ENCODE results near the gene SELENOM.

The SELENOM gene

DNA sequence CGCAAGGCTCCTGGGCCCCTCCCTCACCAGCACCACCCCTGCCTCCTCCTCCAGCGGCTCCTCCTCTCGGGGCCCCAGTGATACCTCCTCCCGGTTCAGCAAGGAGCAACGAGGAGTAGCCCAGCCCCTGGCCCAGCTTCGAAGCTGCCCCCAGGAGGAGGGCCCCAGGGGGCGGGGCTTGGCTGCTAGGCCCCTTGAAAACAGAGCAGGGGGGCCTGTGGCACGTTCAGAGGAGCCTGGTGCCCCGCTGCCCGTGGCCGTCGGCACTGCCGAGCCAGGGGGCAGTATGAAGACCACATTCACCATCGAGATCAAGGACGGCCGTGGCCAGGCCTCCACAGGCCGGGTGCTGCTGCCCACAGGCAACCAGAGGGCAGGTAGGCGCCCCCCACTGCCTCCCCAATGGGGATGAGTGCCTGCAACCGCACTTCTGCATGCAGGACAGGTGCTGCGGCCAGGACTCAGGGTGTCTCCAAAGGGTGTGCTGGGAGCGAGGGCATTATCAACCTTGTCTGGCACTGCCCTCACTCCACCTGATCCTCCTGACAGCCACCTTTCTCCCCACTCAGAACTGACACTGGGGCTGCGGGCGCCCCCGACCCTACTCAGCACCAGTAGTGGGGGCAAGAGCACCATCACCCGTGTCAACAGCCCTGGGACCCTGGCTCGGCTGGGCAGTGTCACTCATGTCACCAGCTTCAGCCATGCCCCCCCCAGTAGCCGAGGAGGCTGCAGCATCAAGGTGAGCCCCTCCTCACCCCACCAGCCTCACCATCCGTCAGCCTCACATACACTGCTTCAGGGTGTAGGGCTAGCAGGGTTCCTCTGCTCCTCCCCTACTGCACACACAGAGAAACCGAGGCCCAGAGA lies 16.0 kb downstream of the SELENOM start:
- no peak for DNase-seq (ENCODE audit: low read depth in 2 of 2)

GRCh38 chr22:31090217-31091085 lies 16.9 kb downstream of the SELENOM start:
- DNase-seq (ENCODE audit: low read depth in 2 of 2): no peak

DNA sequence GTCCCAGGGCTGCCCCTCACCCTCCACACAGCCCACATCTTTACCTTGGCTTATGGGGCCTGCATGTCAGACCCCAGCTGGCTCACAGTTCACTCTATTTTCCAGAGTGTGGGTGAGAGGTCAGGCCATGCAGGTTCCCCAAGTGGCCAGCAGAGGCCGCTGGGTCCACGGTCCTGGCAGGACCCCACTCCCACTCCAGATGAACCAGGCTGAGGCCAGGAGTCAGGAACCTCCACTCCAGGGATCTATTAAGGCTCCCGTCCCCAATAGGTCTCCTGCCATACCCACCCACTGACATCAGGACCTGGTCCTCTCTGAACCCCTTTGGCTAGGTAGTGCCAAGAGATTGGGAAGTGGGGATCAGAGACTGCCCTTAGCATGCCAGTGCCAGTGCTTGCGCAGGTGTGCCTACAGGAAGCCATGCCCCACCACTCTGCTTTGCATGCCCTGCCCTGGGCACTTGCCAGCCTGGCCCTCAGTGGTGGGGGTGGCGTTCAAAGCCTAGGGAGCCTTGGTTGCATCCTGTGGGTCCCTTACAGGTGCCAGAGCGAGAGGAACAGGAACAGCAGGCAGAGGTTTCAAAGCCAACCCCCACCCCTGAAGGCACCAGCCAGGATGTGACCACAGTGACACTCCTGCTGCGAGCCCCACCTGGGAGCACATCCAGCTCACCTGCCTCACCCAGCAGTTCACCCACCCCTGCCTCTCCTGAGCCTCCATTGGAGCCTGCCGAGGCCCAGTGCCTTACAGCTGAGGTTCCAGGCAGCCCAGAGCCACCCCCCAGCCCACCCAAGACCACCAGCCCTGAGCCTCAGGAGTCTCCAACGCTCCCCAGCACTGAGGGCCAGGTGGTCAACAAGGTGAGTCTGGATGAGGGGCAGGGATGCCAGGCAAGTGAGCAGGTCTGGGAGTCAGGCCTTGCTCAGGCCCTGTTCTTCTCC lies 17.9 kb downstream of the SELENOM start:
- DNase-seq (ENCODE audit: low read depth in 2 of 2): no peak

- no peak for DNase-seq (ENCODE audit: low read depth in 2 of 2)
Observed at GRCh38 chr22:31088233-31088986, 19.0 kb downstream of the SELENOM start.

DNA sequence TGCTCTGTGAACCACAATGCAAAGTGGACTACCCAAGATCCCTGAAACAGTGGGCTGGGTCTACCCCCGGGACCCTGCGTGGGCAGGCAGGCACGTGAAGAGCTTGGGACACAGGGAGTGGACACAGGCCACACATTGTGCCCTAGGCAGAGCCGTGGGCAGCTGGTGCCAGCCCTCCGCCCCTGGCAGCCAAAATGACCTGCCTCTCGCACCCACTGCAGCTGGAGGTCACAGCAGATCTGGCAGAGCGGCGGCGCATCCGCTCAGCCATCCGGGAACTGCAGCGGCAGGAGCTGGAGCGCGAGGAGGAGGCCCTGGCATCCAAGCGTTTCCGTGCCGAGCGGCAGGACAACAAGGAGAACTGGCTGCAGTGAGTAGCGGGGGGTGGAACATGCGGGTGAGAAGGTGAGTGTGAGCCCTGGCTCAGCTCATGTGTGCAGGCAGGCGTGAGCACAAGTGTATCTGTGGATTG lies 19.6 kb downstream of the SELENOM start:
- DNase-seq (ENCODE audit: low read depth in 2 of 2): no peak

DNA sequence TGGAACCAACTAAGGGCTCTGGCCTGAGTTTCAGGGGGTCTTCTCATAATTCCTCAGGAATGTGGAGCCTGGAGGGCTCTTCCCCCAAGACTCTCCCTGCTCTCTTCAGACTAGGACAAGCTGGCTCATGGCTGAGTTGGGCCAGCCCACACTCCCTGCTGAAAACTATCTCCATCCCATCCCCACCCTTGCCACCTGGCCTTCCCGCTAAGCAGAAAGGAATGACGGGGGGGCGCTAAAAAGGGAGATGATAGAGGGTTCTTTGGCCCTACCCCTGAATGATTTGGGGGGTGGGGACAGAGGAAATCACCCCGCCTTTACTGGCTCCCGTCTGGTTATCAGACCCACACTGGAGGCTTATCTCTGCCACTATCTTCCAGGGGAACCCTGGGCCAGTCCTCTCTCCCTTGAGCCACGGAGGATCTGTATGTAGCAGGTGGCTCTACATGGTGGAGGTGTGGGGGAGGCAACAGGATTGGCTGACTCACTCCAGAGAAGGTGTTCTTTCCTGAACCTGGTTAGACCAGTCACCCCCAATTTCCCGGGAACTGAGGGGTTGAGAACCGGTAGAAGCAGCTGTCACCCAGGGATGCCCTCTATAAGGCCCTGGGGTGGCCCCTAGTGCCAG lies 20.6 kb downstream of the SELENOM start:
- DNase-seq (ENCODE audit: low read depth in 2 of 2): no peak

- DNase-seq (ENCODE audit: low read depth in 2 of 2): no peak
Observed at GRCh38 chr22:31085928-31086327, 21.4 kb downstream of the SELENOM start.

- no peak for DNase-seq (ENCODE audit: low read depth in 2 of 2)
Observed at GRCh38 chr22:31085493-31085824, 21.9 kb downstream of the SELENOM start.

- peak; percentile 80 to 87 for DNase-seq (ENCODE audit: low read depth in 2 of 2)
Observed at GRCh38 chr22:31084811-31085492, 22.4 kb downstream of the SELENOM start.

DNA sequence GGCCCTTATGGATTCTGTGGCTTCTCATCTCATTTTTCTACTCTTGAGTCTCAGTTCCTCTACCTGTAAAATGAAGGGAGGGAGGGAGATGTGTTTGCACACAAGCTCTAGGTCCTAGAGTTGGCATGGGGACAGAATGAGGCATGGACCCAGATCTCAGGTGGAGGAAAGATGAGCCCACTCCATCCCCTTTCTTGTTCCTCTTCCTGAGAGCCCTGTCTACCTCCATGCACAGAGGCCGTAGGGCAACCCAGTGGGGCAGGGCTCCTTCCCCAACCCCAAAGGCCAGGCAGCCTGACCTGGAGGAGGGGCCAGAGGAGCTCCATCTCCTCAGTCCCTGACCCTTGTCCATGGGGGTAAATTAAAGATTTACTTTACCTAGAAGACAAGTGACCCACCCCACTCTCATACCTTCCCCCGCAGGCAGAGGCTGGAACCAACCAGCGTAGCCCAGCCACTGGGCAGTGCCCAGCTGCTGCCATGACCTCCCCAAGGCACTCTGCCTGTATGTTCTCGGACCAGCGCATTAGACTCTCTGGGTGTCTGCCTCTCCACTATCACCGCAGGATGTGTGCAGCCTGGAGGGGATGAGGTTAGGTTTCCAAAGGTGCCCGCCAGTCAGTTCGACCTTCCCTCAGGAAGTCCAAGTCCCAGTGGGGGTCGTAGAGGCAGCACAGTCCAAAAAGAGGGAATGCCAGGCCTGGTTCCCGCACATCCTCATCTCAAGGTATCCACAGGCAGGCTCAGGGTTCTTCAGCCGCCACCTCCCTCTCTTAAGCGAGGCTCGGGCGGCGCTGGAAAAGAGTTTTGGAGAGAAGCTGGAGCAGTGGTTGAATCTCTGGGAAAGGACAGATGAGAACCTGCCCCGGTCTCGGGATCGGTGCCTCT lies 23.2 kb downstream of the SELENOM start:
- DNase-seq (ENCODE audit: low read depth in 2 of 2): no peak

DNA sequence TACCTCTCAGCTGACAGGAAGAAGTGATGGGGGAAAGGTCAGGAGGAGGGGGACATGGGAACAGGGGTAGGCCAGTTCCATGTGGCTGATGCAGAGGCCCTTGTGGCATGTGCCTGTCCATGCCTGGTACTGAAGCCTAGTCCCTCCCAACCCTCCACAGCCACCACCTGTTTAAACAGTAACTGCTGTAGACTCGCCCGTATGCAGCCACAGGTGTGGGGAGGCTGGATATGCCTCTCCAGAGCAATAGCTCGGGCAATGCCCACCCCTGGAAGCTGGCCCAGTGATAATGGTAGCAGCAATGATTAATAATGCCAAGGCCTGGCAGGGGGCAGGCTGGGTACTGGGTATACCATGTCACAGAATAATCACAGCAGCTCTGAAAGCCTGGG lies 24.0 kb downstream of the SELENOM start:
- DNase-seq (ENCODE audit: low read depth in 2 of 2): no peak

DNA sequence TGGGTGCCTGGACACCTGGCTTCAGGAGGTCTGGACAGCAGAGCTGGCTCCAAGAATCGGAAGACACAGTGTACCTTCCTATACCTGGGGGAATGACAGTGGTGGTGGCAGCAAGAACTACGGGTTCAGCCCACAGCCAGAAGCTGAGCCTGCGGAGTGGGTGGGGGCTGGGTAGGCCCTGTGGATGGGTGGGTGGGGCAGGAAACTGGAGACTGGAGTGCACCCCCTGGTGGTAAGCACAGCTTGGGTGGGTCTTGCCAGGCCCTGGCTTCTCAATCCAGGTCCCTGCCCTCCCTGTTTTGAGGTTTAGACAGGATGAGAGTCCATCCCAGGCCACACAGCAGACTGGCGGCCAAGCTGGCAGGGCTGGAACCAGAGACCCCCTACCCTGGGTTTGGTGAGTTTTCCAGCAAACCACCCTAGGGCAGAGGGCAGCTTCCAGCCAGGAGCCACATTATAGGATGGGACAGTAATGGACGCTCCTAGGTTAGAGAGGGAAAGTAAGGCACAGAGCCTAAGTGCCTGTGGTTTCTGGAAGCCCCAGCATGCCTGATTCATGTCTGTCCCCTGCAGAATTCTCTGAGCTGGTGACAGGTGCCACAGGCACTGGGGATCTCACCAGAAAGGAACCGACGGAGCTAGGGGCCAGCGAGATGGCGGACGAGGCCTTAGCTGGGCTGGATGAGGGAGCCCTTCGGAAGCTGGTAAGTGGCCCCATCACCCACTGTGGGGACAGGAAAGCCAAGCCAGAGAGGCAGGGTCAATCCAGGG lies 24.6 kb downstream of the SELENOM start:
- DNase-seq (ENCODE audit: low read depth in 2 of 2): peak; percentile 50 to 65

DNA sequence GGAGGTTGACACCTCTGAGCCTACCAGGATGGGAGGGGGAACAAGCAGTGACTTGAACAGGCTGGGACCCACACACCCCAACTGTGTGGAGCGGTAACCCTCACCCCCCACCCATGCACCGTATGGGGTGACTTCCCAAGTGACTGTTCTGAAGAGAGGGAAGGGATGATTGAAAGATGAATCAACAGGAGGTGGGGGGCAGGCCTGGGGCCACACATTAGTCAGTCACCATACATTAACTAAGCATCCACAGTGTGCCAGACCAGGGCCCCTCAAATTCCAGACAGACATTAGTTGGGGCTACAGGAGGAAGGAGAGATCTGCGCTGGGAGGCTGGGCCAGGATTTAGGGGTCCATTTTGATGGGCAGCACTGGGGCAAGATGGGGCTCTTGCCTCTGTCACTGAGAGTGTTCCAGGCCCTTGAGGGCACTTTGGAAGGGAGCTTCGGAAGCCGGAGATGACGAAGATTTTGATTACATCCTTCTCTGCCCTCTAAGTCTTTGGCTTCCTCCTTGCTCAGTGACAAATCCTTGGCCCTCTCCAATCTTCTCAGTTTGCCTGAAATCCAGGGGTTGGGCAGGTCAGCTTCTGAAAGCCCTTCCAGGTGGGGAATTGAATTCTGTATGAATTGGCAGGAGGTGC lies 25.3 kb downstream of the SELENOM start:
- DNase-seq (ENCODE audit: low read depth in 2 of 2): no peak

DNA sequence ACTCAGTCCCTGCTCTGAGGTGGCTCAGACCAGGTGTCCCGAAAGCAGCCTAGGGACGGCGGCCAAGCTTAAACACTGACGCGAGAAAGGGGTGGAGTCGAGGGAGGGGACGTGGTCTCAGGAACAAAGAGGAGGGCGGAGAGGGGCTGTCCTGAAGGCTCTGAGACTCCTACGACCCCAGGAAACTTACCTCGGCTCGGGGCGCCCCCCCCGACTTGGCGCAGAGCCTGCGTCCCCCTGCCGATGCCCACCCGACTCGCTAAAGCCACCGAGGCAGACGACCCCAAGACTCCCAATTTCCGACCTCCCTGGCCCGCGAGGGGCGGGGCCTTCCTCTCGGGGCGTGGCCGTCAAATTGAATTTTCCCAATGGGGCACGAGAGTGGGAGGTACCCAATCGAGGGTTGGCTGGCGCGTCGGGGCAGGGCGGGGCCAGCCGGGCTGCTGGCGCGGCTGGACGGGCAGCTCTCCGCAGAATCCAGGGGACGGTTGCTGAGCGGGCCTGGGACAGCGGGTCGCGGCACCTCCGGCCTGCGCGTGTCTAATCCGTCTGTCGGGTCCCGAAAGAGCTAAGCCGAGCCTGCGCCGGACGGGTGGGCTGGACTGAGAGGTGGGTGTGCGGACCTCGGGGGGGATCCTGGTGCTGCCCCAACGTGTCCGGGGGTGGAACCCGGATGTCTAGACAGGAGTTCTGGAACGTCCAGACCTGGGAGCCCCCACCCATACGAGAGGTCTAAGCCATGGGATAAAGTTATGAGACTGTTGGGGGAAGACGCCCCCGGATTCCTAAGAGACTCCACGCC lies 26.3 kb downstream of the SELENOM start, which contains the start of gene SMTN:
SMTN (plus strand) TSS at position 471 of the 802 bp plus-strand sequence. CDS start 1,941 bp downstream, outside the sequence.
- peak; percentile 78 to 85 for DNase-seq (ENCODE audit: low read depth in 2 of 2)

DNA sequence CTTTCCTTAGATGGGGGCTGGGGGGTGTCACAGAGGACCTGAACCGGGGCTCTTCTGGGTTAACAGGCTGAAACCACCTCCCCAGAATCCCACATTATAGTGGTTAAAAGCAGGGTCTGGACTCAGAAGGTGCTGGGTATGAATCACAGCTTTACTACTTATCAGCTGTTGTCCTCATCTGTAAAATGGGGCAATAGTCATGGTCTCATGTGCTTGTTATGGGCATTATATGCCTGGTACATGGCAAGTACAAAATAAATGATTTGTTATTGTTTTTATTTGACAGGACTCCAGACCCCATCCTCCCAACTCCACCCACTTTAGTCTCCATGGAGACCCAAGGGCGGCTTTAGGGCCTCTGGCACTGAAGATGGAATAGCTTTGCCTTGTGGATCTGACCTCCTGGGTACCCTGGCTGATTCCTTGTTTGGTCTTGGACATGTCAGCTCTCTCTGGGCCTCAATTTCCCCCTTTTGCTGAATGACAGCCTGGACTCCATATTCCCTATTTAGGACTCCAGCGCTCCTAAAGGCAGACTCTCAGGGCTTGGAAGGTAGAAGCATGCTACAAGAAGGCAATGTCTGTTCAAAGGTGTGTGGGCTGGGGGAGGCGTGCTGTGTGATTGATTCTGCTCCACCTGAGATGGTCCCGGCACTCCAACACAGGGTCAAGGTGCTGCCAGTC lies 27.1 kb downstream of the SELENOM start:
- DNase-seq (ENCODE audit: low read depth in 2 of 2): no peak

DNA sequence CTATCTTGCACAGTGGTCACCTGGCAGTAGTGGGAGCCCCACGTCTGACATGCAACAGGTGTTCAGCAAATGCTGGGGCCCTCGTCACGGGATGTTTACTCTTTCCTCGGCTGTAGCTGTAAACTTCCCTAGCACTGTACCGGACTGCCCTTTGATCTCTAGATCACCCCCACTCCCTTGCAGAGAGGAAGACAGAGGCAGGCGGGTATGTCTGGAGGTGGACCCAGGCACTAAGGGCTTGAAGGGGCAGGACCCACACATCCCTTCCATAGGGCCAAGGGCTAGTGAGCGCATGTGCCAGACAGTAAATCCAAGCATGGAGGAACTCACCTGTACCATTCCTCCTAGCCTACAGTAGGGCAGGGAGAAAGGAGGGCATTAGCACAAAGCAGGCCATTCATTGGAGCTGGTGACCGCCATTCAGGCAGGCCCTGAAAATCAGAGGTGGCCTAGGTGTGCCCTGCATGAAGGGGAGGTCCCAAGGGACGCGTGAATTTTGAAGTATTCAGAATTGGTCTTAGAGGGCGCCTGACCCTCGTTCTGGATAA lies 28.2 kb downstream of the SELENOM start:
- DNase-seq (ENCODE audit: low read depth in 2 of 2): no peak

Measured in stimulated activated CD8-positive, alpha-beta memory T cell treated with anti-CD3 and anti-CD28 coated beads, Interleukin-15, amount 100 ng/mL, for 48 hours (primary cell).